HTR-8/SVneo (cell line): ENCODE measurements around the gene UBXN4.
"Not testable (repeated sequence)": the region's sequence is repeated elsewhere in the genome, so short reads cannot be mapped to it uniquely, and the experiment has no call there.

Source experiments
- DNase-seq: peaks from one replicate; pipeline ENCODE4 v3.0.0; 2011; ENCODE audit warnings: low spot score, mixed read lengths; ENCODE audit not compliant: insufficient read length
- FAIRE-seq: peaks from 2 replicates; lab custom pipeline; 2011; peaks lifted over from hg19 to GRCh38; lab: Jason Lieb, UNC

UBXN4 gene

GRCh38 chr2:135741395-135742324 is at the start of gene UBXN4:
UBXN4 (plus strand) TSS chr2:135741855; CDS start chr2:135741930, 75 bp downstream.
- DNase-seq (peak; percentile 96), FAIRE-seq (peak; percentile 93)

- DNase-seq (no peak), FAIRE-seq (no peak)
Observed at GRCh38 chr2:135694711-135695110, 46.9 kb upstream of the UBXN4 start.

- FAIRE-seq: no peak
- DNase-seq: no peak
Observed at GRCh38 chr2:135698838-135699237, 42.8 kb upstream of the UBXN4 start.

GRCh38 chr2:135701442-135701841 is 40.2 kb upstream of the UBXN4 start:
- DNase-seq (no peak), FAIRE-seq (peak; percentile 68)

- FAIRE-seq (no peak), DNase-seq (no peak)
Observed at GRCh38 chr2:135703300-135703699, 38.4 kb upstream of the UBXN4 start.

GRCh38 chr2:135704075-135704474 is 37.6 kb upstream of the UBXN4 start:
- not testable (repeated sequence) for FAIRE-seq, DNase-seq

- DNase-seq (no peak), FAIRE-seq (no peak)
Observed at GRCh38 chr2:135708159-135708558, 33.5 kb upstream of the UBXN4 start.

GRCh38 chr2:135709992-135710391 is 31.7 kb upstream of the UBXN4 start:
- FAIRE-seq: peak; percentile 33
- DNase-seq: peak; percentile 59

- not testable (repeated sequence) for FAIRE-seq
Observed at GRCh38 chr2:135715086-135715485, 26.6 kb upstream of the UBXN4 start.

GRCh38 chr2:135728064-135728743 is 13.5 kb upstream of the UBXN4 start:
- no peak for FAIRE-seq
- no peak for DNase-seq

More at GRCh38 chr2:135715086-135715485, 26.6 kb upstream of the UBXN4 start:
- DNase-seq: not testable (repeated sequence)

GRCh38 chr2:135732561-135732960 is 9.1 kb upstream of the UBXN4 start:
- no peak for FAIRE-seq
- DNase-seq: no peak

GRCh38 chr2:135733045-135733444 is 8.6 kb upstream of the UBXN4 start:
- FAIRE-seq (no peak), DNase-seq (no peak)

GRCh38 chr2:135736546-135736945 is 5.1 kb upstream of the UBXN4 start:
- no peak for FAIRE-seq
- DNase-seq: no peak

GRCh38 chr2:135740206-135740605 is 1.4 kb upstream of the UBXN4 start:
- DNase-seq: no peak
- no peak for FAIRE-seq

GRCh38 chr2:135741043-135741394 is 636 bp upstream of the UBXN4 start:
- DNase-seq (no peak), FAIRE-seq (no peak)

GRCh38 chr2:135742325-135742757 is 686 bp downstream of the UBXN4 start:
- FAIRE-seq (no peak), DNase-seq (peak; percentile 31)

GRCh38 chr2:135743860-135744259 is 2.2 kb downstream of the UBXN4 start:
- FAIRE-seq: no peak
- no peak for DNase-seq

- FAIRE-seq: peak; percentile 66
Observed at GRCh38 chr2:135744760-135745314, 3.2 kb downstream of the UBXN4 start.

GRCh38 chr2:135745545-135745944 is 3.9 kb downstream of the UBXN4 start:
- DNase-seq: peak; percentile 46
- FAIRE-seq: no peak

More at GRCh38 chr2:135744760-135745314, 3.2 kb downstream of the UBXN4 start:
- peak; percentile 40 for DNase-seq

- DNase-seq: no peak
- FAIRE-seq: no peak
Observed at GRCh38 chr2:135755573-135755972, 13.9 kb downstream of the UBXN4 start.

GRCh38 chr2:135756692-135757091 is 15.0 kb downstream of the UBXN4 start:
- DNase-seq: no peak

More at GRCh38 chr2:135756692-135757091, 15.0 kb downstream of the UBXN4 start:
- no peak for FAIRE-seq
